ENCODE measurements around the gene RPL27A.

The RPL27A gene

GRCh38 chr11:8699903-8700302, 17.3 kb downstream of the RPL27A start:
- no peak for DNase-seq (ENCODE audit: low read depth)

- no peak for DNase-seq (ENCODE audit: low read depth)
Measured at GRCh38 chr11:8701891-8702597, 19.5 kb downstream of the RPL27A start.

GRCh38 chr11:8702598-8702915, 20.0 kb downstream of the RPL27A start:
- DNase-seq (ENCODE audit: low read depth): no peak

GRCh38 chr11:8704136-8704535, 21.5 kb downstream of the RPL27A start:
- no peak for DNase-seq (ENCODE audit: low read depth)

- DNase-seq (ENCODE audit: low read depth): no peak
Measured at GRCh38 chr11:8705146-8705545, 22.6 kb downstream of the RPL27A start.

GRCh38 chr11:8706673-8707432, 24.3 kb downstream of the RPL27A start:
- DNase-seq (ENCODE audit: low read depth): no peak

- DNase-seq (ENCODE audit: low read depth): no peak
Measured at GRCh38 chr11:8707541-8708191, 25.1 kb downstream of the RPL27A start.

GRCh38 chr11:8709002-8709672, 26.5 kb downstream of the RPL27A start:
- DNase-seq (ENCODE audit: low read depth): no peak

GRCh38 chr11:8709777-8710176, 27.2 kb downstream of the RPL27A start:
- no peak for DNase-seq (ENCODE audit: low read depth)

GRCh38 chr11:8711895-8712442, 29.4 kb downstream of the RPL27A start:
- DNase-seq (ENCODE audit: low read depth): no peak

- DNase-seq (ENCODE audit: low read depth): no peak
Measured at GRCh38 chr11:8712506-8712905, 29.9 kb downstream of the RPL27A start.

- no peak for DNase-seq (ENCODE audit: low read depth)
Measured at GRCh38 chr11:8713760-8714454, 31.3 kb downstream of the RPL27A start.

- DNase-seq (ENCODE audit: low read depth): no peak
Measured at GRCh38 chr11:8714622-8715225, 32.1 kb downstream of the RPL27A start.

- no peak for DNase-seq (ENCODE audit: low read depth)
Measured at GRCh38 chr11:8715501-8715900, 32.9 kb downstream of the RPL27A start.

GRCh38 chr11:8717544-8717875, 34.9 kb downstream of the RPL27A start:
- no peak for DNase-seq (ENCODE audit: low read depth)

- DNase-seq (ENCODE audit: low read depth): no peak
Measured at GRCh38 chr11:8717876-8718753, 35.5 kb downstream of the RPL27A start.

GRCh38 chr11:8719211-8719649, 36.6 kb downstream of the RPL27A start:
- no peak for DNase-seq (ENCODE audit: low read depth)

- no peak for DNase-seq (ENCODE audit: low read depth)
Measured at GRCh38 chr11:8719721-8720120, 37.1 kb downstream of the RPL27A start.

- DNase-seq (ENCODE audit: low read depth): no peak
Measured at GRCh38 chr11:8720352-8720751, 37.8 kb downstream of the RPL27A start.

- DNase-seq (ENCODE audit: low read depth): no peak
Measured at GRCh38 chr11:8720868-8721608, 38.4 kb downstream of the RPL27A start.

Data from T follicular helper cell (primary cell).